ENCODE measurements around the gene RPL39. TPM values are rescaled to one million over a fixed set of nuclear protein-coding genes. Genes with fewer than 3 reads are reported as not detected.
"Not testable (repeated sequence)": the region's sequence is repeated elsewhere in the genome, so short reads cannot be mapped to it uniquely, and the experiment has no call there.

Gene RPL39
- 6,022 TPM for total RNA-seq
- polyA plus RNA-seq (ENCODE audit: insufficient read depth in 1 of 8, insufficient read length in 8 of 8, low replicate concordance in 1 of 8) = 1,000 to 10,000 TPM; 2,943 to 4,160 (median 3,307) TPM
- long read RNA-seq, donor 1, transcript RPL39-202 (2 exons, 1,915 nt) = minor isoform, 7 of 117 reads
- long read RNA-seq, donor 1, transcript RPL39-201 (3 exons, 401 nt) = major isoform, 110 of 117 reads
- long read RNA-seq, donor 1, partial matches to known transcripts = 0 of 117 reads
- long read RNA-seq, donor 1, other reads (novel, unspliced or antisense) = 0 of 117 reads
- long read RNA-seq, donor 2, transcript RPL39-201 (3 exons, 401 nt) = major isoform, 35 of 37 reads
- long read RNA-seq, donor 2, partial matches to known transcripts = 0 of 37 reads
- long read RNA-seq, donor 2, other reads (novel, unspliced or antisense) = 0 of 37 reads
- long read RNA-seq, donor 3, transcript RPL39-202 (2 exons, 1,915 nt) = minor isoform, 6 of 187 reads
- long read RNA-seq, donor 3, transcript RPL39-201 (3 exons, 401 nt) = major isoform, 181 of 187 reads
- long read RNA-seq, donor 3, partial matches to known transcripts = 0 of 187 reads
- long read RNA-seq, donor 3, other reads (novel, unspliced or antisense) = 0 of 187 reads
- long read RNA-seq, donor 4, transcript RPL39-201 (3 exons, 401 nt) = major isoform, 103 of 114 reads
- long read RNA-seq, donor 4, transcript RPL39-202 (2 exons, 1,915 nt) = minor isoform, 11 of 114 reads
- long read RNA-seq, donor 4, partial matches to known transcripts = 0 of 114 reads
- long read RNA-seq, donor 4, other reads (novel, unspliced or antisense) = 0 of 114 reads
- long read RNA-seq, donor 5, transcript RPL39-202 (2 exons, 1,915 nt) = minor isoform, 20 of 569 reads
- long read RNA-seq, donor 5, transcript RPL39-201 (3 exons, 401 nt) = major isoform, 535 of 569 reads
- long read RNA-seq, donor 5, partial matches to known transcripts = 14 of 569 reads
- long read RNA-seq, donor 5, other reads (novel, unspliced or antisense) = 0 of 569 reads
- long read RNA-seq, donor 6, transcript RPL39-201 (3 exons, 401 nt) = major isoform, 554 of 608 reads
- long read RNA-seq, donor 6, transcript RPL39-202 (2 exons, 1,915 nt) = minor isoform, 28 of 608 reads
- long read RNA-seq, donor 6, partial matches to known transcripts = 26 of 608 reads
- long read RNA-seq, donor 6, other reads (novel, unspliced or antisense) = 0 of 608 reads
- long read RNA-seq, donor 7, transcript RPL39-201 (3 exons, 401 nt) = major isoform, 304 of 348 reads
- long read RNA-seq, donor 7, transcript RPL39-202 (2 exons, 1,915 nt) = minor isoform, 15 of 348 reads
- long read RNA-seq, donor 7, partial matches to known transcripts = 29 of 348 reads
- long read RNA-seq, donor 7, other reads (novel, unspliced or antisense) = 0 of 348 reads
- long read RNA-seq, donor 8, transcript RPL39-202 (2 exons, 1,915 nt) = minor isoform, 22 of 280 reads
- long read RNA-seq, donor 8, transcript RPL39-201 (3 exons, 401 nt) = major isoform, 250 of 280 reads
- long read RNA-seq, donor 8, partial matches to known transcripts = 8 of 280 reads
- long read RNA-seq, donor 8, other reads (novel, unspliced or antisense) = 0 of 280 reads
- long read RNA-seq, donor 9, transcript RPL39-202 (2 exons, 1,915 nt) = minor isoform, 13 of 266 reads
- long read RNA-seq, donor 9, transcript RPL39-201 (3 exons, 401 nt) = major isoform, 244 of 266 reads
- long read RNA-seq, donor 9, partial matches to known transcripts = 9 of 266 reads
- long read RNA-seq, donor 9, other reads (novel, unspliced or antisense) = 0 of 266 reads
- long read RNA-seq, donor 10, transcript RPL39-202 (2 exons, 1,915 nt) = minor isoform, 23 of 369 reads
- long read RNA-seq, donor 10, transcript RPL39-201 (3 exons, 401 nt) = major isoform, 332 of 369 reads
- long read RNA-seq, donor 10, partial matches to known transcripts = 14 of 369 reads
- long read RNA-seq, donor 10, other reads (novel, unspliced or antisense) = 0 of 369 reads
- long read RNA-seq, donor 11, transcript RPL39-202 (2 exons, 1,915 nt) = minor isoform, 13 of 261 reads
- long read RNA-seq, donor 11, transcript RPL39-201 (3 exons, 401 nt) = major isoform, 231 of 261 reads
- long read RNA-seq, donor 11, partial matches to known transcripts = 17 of 261 reads
- long read RNA-seq, donor 11, other reads (novel, unspliced or antisense) = 0 of 261 reads

DNA sequence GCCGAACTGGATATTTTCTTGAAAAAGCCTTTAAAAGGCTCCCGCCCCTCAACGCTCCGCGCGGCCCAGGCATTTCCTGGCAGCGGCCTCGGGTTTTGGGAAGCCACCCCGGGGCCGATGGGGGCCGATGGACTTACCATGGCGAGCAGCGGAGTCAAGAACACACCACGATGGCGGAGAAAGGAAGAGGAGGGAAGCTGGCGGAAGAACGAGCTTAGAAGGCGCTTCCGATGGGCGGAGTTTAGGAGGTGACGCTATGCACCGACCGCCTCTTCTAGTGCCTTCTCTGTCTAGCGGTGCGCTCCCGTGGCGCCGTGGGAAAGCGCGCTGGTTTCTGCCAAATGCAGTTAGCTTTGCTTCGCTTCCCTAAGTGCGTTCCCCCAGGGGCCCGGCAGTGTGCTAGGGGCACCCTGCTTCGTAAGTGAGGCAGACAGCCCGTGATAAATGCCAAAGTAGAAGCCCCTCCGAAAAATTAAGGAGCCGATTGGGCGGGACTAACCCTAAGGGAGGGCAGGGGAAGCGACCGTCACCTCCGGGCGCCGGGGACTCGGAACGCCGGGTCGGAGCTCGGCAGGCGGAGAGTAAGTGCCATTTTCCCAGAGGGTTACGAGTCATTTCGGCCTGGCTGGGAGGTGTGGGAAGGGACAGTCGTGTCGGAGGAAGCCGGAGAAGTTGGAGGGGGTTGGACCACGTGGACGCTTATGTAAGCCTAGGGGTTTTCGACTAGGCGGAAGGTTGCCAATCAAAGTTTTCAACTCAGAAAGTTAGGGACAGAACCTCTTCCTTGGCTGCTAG is at the start of gene RPL39:
TSS of gene RPL39 (minus strand) at position 194 of the 795 bp plus-strand sequence. CDS start at position 140, 54 bp downstream.
- Histone ChIP-seq H3K4me3 (ENCODE audit: low read length) (peak within 1 kb of the TSS; percentile 86), H3K4me1 (ENCODE audit: control insufficient read depth, insufficient read depth, low read length) (peaks cover 17% of the 10 kb centered on the region), H3K9me3 (replicated peaks; ENCODE audit: control insufficient read depth, low read depth, low read length) (no peaks in the 10 kb centered on the region), H3K27me3 (ENCODE audit: control insufficient read depth, insufficient read depth, low read length) (no peaks in the 10 kb centered on the region), H3K36me3 (ENCODE audit: control insufficient read depth, insufficient read depth, low read length) (peaks cover 20% of the 10 kb centered on the region), H3K27ac (ENCODE audit: low read length) (peak within 1 kb of the TSS; percentile 100)
- 29% methylated on average over 48 of the region's 58 CpGs for WGBS (ENCODE audit: insufficient coverage)
- DNase-seq = peak; percentile 96

DNA sequence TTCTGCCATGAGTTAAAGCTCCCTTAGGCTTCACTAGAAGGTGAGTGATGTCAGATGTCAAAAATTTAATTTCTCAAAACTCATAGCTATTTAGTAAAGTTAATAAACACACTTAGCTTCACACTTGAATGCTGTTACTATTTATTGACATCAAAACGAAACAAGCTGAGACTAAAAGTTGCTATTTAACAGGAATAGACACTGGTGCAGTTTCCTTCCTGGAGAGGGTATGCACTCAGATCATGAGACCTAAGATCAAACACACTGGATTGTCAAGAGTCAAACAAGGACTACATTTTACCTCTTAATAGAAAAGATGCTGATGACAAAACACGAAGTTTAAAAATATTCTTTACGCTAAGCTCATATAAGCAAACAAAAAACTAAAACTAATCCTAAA is 42.5 kb upstream of the RPL39 start:
- H3K36me3 ChIP-seq (ENCODE audit: control insufficient read depth, insufficient read depth, low read length) = peaks cover 19% of the 10 kb centered on the region
- no peak overlapping the region for H3K4me3 ChIP-seq (ENCODE audit: low read length)
- no peak for DNase-seq
- no peaks in the 10 kb centered on the region for H3K9me3 ChIP-seq (replicated peaks; ENCODE audit: control insufficient read depth, low read depth, low read length)
- no peaks in the 10 kb centered on the region for H3K27me3 ChIP-seq (ENCODE audit: control insufficient read depth, insufficient read depth, low read length)
- WGBS (ENCODE audit: insufficient coverage) = no CpG with 5 or more reads among the region's 3 CpGs
- no peaks in the 10 kb centered on the region for H3K4me1 ChIP-seq (ENCODE audit: control insufficient read depth, insufficient read depth, low read length)
- H3K27ac ChIP-seq (ENCODE audit: low read length) = no peak overlapping the region

DNA sequence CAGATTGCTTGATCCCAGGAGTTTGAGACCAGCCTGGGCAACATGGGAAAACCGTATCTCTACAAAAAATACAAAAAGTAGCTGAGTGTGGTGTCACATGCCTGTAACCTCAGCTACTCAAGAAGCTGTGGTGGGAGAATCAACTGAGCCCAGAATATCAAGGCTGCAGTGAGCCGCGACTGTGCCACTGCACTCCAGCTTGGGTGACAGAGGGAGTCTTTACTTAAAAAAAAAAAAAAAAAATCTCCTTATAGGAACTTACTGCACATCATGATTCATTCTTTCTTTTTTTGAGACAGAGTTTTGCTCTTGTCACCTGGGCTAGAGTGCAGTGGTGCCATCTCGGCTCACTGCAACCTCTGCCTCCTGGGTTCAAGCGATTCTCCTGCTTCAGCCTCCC is 37.0 kb upstream of the RPL39 start:
- DNase-seq = no peak
- no peaks in the 10 kb centered on the region for H3K36me3 ChIP-seq (ENCODE audit: control insufficient read depth, insufficient read depth, low read length)
- H3K27me3 ChIP-seq (ENCODE audit: control insufficient read depth, insufficient read depth, low read length) = no peaks in the 10 kb centered on the region
- WGBS (ENCODE audit: insufficient coverage) = 94% methylated on average over 2 of the region's 5 CpGs
- H3K9me3 ChIP-seq (replicated peaks; ENCODE audit: control insufficient read depth, low read depth, low read length) = no peaks in the 10 kb centered on the region
- no peaks in the 10 kb centered on the region for H3K4me1 ChIP-seq (ENCODE audit: control insufficient read depth, insufficient read depth, low read length)
- no peak overlapping the region for H3K27ac ChIP-seq (ENCODE audit: low read length)
- H3K4me3 ChIP-seq (ENCODE audit: low read length) = no peak overlapping the region

DNA sequence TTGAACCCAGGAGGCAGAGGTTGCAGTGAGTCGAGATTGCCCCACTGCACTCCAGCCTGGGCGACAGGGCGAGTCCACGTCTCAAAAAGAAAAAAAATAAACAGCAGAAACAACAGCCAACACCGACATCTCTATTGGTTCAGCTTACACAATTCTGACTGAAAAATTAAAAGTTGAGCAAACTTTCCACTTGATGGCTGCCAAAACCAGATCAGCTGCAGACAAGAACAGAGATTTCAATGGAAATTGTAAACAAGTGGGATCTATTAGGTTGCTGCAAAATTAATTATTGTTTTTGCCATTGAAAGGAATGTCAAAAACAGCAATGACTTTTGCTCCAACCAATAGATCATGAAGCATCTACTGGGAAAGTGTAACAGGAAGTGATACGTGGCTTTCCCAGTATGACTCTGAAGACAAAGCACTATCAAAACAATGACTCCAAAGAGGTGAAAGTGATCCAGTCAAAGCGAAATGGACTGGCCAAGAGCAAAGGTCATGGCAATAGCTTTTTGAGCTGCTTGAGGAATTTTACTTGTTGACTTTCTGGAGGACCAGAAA is 35.0 kb upstream of the RPL39 start:
- Histone ChIP-seq H3K4me3 (ENCODE audit: low read length) (no peak overlapping the region), H3K27me3 (ENCODE audit: control insufficient read depth, insufficient read depth, low read length) (no peaks in the 10 kb centered on the region), H3K36me3 (ENCODE audit: control insufficient read depth, insufficient read depth, low read length) (no peaks in the 10 kb centered on the region), H3K4me1 (ENCODE audit: control insufficient read depth, insufficient read depth, low read length) (no peaks in the 10 kb centered on the region), H3K9me3 (replicated peaks; ENCODE audit: control insufficient read depth, low read depth, low read length) (no peaks in the 10 kb centered on the region), H3K27ac (ENCODE audit: low read length) (no peak overlapping the region)
- WGBS (ENCODE audit: insufficient coverage) = 83% methylated on average over 4 of the region's 7 CpGs
- no peak for DNase-seq

DNA sequence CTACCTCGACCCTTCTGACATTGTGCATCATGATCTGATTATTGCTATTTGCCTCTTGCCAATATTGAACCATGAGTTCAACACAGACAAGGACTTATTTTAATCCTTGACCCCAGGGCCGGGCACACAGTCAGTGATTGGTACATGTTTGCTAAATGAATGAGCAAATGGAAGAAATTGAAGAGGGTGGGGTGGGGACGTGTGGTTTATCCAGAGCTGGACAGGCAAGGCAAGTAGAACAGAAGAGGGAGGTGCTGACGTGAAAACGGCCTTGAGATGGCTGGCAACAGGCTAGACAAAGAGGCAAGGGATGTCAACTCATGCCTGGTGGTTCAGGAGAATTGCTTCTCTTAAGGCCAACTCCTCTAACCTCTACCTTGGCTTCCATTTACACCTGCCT is 32.8 kb upstream of the RPL39 start:
- H3K9me3 ChIP-seq (replicated peaks; ENCODE audit: control insufficient read depth, low read depth, low read length); H3K4me1 ChIP-seq (ENCODE audit: control insufficient read depth, insufficient read depth, low read length); H3K36me3 ChIP-seq (ENCODE audit: control insufficient read depth, insufficient read depth, low read length); DNase-seq; H3K27me3 ChIP-seq (ENCODE audit: control insufficient read depth, insufficient read depth, low read length); H3K27ac ChIP-seq (ENCODE audit: low read length); H3K4me3 ChIP-seq (ENCODE audit: low read length): not testable (repeated sequence)
- no CpG with 5 or more reads among the region's 5 CpGs for WGBS (ENCODE audit: insufficient coverage)

DNA sequence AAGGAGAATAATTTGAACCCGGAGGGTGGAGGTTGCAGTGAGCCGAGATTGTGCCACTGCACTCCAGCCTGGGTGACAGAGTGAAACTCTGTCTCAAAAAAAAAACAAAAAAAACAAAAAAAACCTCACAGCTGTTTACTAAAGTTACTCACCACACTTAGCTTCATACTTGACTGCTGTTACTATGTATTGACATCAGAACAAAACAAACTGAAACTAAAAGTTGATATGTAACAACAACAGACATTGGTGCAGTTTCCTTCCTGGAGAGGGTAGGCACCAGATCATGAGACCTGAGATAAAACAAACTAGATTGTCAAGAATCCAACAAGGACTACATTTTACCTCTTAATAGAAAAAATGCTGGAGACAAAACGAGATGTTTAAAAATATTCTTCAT is 30.3 kb upstream of the RPL39 start:
- peak; percentile 22 for DNase-seq
- H3K27me3 ChIP-seq (ENCODE audit: control insufficient read depth, insufficient read depth, low read length) = not testable (repeated sequence)
- WGBS (ENCODE audit: insufficient coverage) = no CpG with 5 or more reads among the region's 3 CpGs

DNA sequence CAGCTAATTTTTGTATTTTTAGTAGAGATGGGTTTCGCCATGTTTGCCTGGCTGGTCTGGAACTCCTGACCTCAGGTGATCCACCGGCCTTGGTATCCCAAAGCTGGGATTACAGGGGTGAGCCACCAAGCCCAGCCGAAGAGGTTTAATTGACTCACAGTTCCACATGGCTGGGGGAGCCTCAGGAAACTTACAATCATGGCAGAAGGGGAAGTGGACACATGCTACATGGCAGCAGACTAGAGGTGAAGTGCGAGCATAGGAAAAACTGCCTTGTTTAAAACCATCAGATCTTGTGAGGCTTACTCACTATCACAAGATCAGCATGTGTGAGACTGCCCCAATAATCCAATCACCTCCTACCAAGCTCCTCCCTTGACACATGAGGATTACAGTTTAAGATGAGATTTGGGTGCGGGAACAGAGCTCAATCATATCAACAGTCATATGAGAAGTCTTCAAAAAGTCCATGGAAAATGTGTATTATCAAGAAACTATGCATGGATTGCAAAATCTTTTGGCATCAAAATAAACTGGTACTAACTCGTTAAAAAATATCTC is 25.8 kb upstream of the RPL39 start:
- no peaks in the 10 kb centered on the region for H3K9me3 ChIP-seq (replicated peaks; ENCODE audit: control insufficient read depth, low read depth, low read length)
- WGBS (ENCODE audit: insufficient coverage) = 81% methylated on average over 5 of the region's 6 CpGs
- no peak overlapping the region for H3K27ac ChIP-seq (ENCODE audit: low read length)
- no peaks in the 10 kb centered on the region for H3K4me1 ChIP-seq (ENCODE audit: control insufficient read depth, insufficient read depth, low read length)
- H3K4me3 ChIP-seq (ENCODE audit: low read length) = no peak overlapping the region
- no peaks in the 10 kb centered on the region for H3K36me3 ChIP-seq (ENCODE audit: control insufficient read depth, insufficient read depth, low read length)
- no peak for DNase-seq
- H3K27me3 ChIP-seq (ENCODE audit: control insufficient read depth, insufficient read depth, low read length) = no peaks in the 10 kb centered on the region

More for the DNA sequence above, 30.3 kb upstream of the RPL39 start:
- H3K9me3 ChIP-seq (replicated peaks; ENCODE audit: control insufficient read depth, low read depth, low read length); H3K4me3 ChIP-seq (ENCODE audit: low read length); H3K27ac ChIP-seq (ENCODE audit: low read length); H3K4me1 ChIP-seq (ENCODE audit: control insufficient read depth, insufficient read depth, low read length); H3K36me3 ChIP-seq (ENCODE audit: control insufficient read depth, insufficient read depth, low read length): not testable (repeated sequence)

DNA sequence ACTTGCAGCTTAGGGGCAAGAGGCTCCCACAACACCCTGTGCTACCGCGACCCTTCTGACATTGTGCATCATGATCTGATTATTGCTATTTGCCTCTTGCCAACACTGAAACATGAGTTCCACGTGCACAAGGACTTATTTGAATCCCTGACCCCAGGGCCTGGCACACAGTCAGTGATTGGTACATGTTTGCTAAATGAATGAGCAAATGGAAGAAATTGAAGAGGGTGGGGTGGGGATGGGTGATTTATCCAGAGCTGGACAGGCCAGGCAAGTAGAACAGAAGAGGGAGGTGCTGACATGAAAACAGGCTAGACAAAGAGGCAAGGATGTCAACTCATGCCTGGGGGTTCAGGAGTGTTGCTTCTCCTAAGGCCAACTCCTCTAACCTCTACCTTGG is 24.9 kb upstream of the RPL39 start:
- no peak for DNase-seq
- Histone ChIP-seq H3K4me3 (ENCODE audit: low read length) (no peak overlapping the region), H3K36me3 (ENCODE audit: control insufficient read depth, insufficient read depth, low read length) (no peaks in the 10 kb centered on the region), H3K27me3 (ENCODE audit: control insufficient read depth, insufficient read depth, low read length) (no peaks in the 10 kb centered on the region), H3K4me1 (ENCODE audit: control insufficient read depth, insufficient read depth, low read length) (no peaks in the 10 kb centered on the region), H3K9me3 (replicated peaks; ENCODE audit: control insufficient read depth, low read depth, low read length) (no peaks in the 10 kb centered on the region), H3K27ac (ENCODE audit: low read length) (no peak overlapping the region)
- 67% methylated on average over 3 of the region's 3 CpGs for WGBS (ENCODE audit: insufficient coverage)
